Measurements from ENCODE around the gene NFKB1.

The NFKB1 gene

DNA sequence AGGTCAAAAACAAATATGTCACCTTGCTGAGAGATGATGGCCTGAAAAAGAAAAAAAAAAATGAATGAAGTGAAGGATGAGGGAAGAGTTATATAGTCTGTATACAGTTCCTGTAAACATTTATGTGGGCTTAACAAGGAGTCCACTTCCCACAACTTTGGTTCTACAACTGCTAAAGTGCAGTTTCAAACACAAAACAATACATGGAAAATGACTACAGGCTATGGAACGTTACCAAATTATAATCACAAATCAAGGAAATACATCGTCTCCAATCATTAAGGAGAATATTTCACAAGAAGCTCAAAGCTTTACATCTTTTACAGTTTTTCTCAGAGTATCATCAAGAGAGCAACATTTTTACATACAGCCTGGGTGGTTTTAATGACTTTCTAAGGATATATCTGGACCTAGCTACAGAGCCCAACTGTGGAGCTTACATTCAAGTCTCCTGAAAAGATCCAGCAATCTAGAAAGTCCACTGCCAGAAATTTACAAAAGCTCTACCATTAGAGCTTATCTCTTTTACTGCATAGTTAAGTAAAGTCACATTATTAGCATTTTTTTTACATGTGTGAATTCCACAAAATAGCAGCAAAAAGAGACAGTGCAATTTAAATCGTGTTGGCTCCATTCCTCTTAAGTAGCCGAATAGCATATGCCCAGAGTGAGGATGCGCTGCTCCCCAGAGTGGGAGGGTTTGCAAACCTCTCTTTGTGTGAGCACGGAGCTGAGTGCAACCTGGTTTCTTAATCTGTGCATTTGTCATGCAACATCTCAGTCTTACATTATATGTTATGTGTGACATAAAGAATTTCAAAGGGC, 131.3 kb downstream of the NFKB1 start:
- DNase-seq = no peak

GRCh38 chr4:102633100-102633499, 131.9 kb downstream of the NFKB1 start:
- no peak for DNase-seq

DNA sequence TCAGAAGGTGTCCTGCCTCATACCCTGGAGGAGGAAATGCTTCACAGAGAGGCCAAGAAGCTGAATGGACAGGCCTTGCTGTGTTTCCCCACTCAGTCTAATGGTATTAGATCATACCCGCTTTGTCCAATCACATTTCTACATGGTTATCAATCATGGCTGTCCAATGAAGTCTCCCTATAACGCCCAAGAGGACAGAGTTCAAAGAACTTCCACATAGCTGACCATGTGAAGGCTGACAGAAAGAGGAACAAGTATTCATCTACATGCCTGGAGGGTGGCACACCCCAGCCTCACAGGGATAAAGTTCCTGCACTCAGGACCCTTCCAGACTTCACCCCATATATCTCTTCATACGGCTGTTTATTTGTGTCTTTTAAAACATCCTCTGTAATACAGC, 136.2 kb downstream of the NFKB1 start:
- no peak for DNase-seq

DNA sequence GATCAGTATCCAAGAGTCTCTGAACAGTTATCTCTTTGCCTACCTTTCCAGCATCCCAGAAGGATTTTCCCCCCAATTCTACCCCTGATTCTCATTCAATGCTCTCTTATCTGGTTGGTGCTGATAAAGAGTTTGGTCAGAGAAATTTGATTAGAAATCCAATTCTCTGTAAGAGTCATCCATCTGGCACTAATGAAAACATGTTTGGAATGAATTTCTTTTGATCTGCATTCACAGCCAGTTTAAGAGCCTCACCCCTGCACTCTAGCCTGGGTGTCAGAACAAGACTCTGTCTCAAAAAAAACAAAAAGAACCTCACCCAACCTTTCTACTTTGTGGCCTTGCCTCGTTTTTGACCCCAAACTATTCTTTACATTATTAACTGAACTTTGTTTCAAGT, 137.5 kb downstream of the NFKB1 start:
- no peak for DNase-seq

- DNase-seq = no peak
Measured at GRCh38 chr4:102639598-102639997, 138.4 kb downstream of the NFKB1 start.

GRCh38 chr4:102640669-102641068, 139.5 kb downstream of the NFKB1 start:
- no peak for DNase-seq

DNA sequence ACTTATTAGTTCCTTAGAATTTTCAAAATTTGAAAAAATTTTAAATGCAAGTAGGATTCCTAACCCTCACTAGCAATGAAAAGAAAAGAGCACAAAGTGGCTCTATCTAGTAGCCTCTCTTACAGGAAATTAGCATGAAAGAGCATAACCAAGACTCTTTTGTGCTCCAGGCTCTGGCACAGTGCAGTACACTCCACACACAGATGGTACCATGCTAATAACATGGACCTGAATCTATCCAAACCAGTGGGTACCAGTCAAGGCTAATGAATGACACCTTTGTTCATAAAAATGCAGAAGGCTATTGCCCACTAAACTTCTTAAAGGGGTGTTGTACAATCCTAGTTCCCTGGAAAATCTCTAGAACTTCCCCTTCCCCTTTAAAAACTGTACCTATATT, 140.6 kb downstream of the NFKB1 start:
- no peak for DNase-seq

- no peak for DNase-seq
Measured at GRCh38 chr4:102642631-102643298, 141.6 kb downstream of the NFKB1 start.

- DNase-seq = no peak
Measured at GRCh38 chr4:102647117-102647516, 146.0 kb downstream of the NFKB1 start.

DNA sequence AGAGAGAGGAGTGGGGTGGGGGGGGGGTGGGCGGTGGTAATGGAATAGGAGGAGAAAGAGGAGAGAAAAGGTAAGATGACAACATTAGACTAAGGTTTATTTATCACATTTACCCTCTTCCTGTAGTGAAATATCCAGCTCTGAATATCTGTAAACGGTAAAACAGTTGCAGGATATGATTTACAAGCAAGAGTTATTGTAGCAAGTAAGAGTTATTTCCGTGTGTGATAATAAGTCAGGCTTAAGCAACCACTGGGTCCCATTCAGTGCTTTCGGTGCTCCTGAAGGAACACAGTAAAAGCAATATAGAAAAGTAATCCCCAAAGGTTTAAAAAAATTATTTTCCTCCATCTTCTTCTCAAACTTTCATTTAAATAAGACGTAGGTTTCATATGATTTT, 156.0 kb downstream of the NFKB1 start:
- no peak for DNase-seq

GRCh38 chr4:102663073-102663472, 161.9 kb downstream of the NFKB1 start:
- no peak for DNase-seq

DNA sequence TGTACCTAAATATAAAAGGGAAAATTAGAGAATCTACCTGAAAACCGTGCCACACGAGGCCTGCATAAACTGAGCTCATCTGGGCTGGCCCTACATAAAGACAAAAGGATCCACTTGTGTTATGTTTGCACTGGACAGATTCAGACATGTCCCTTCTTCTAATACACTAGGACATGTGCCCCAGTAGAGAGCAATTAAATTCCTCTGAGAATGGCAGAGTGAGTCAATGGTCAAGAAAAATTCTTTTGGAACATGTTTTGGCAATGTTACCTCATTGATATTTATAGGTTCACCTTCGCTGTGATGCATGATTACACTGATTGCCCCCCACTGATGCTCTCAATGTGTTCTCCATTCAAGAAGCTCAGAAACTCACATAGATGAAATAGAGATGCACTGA, 164.4 kb downstream of the NFKB1 start:
- DNase-seq = no peak
